K562 (cell line): Measurements from ENCODE around the gene ADAR. TPM values are rescaled to one million over a fixed set of nuclear protein-coding genes. Genes with fewer than 3 reads are reported as not detected.

Source experiments
- CEBPZ ChIP-seq: fragments of 150-350 bp; IDR thresholded peaks from 2 replicates; pipeline ENCODE4 v1.6.1; 2014; ENCODE audit warnings: low read depth, mild to moderate bottlenecking, low read length, borderline replicate concordance
- HNRNPUL1 ChIP-seq: fragments of 200-400 bp; formaldehyde crosslinking; IDR thresholded peaks from 2 replicates; pipeline ENCODE4 v1.6.1; 2017; ENCODE audit warnings: low read length
- KAT7 ChIP-seq: sonication (generic); formaldehyde crosslinking; IDR thresholded peaks from 2 replicates; pipeline ENCODE4 v1.8.0; 2022; ENCODE audit warnings: missing genetic modification reagents, mild to moderate bottlenecking, borderline replicate concordance
- KDM4B ChIP-seq, 2 experiments: fragments of 450-650 bp in 1 of 2; sonication (generic) in 1 of 2; IDR thresholded peaks; 2 replicates each; pipeline ENCODE4 v1.6.1; 2016 to 2017; ENCODE audit warnings: borderline replicate concordance in 2 of 2, antibody characterized with exemption in 1 of 2, low read depth in 1 of 2, mild to moderate bottlenecking in 1 of 2
- KDM5B ChIP-seq: fragments of 200-600 bp; sonication (generic); IDR thresholded peaks from 2 replicates; pipeline ENCODE4 v1.6.1; 2012; ENCODE audit warnings: low read depth, mild to moderate bottlenecking, moderate library complexity, low read length, control low read depth, inconsistent platforms; ENCODE audit not compliant: insufficient replicate concordance
- MAFF ChIP-seq: IDR thresholded peaks from 2 replicates; pipeline ENCODE4 v1.6.1; 2012; ENCODE audit warnings: low read length, improper control_type of control experiment
- MCM5 ChIP-seq: fragments of 450-650 bp; IDR thresholded peaks from 2 replicates; pipeline ENCODE4 v1.6.1; 2016; ENCODE audit warnings: low read depth
- NCOA1 ChIP-seq: fragments of 450-650 bp; IDR thresholded peaks from 2 replicates; pipeline ENCODE4 v1.6.1; 2016; ENCODE audit warnings: low read depth
- NFE2L1 ChIP-seq: fragments of 450-650 bp; IDR thresholded peaks from 2 replicates; pipeline ENCODE4 v1.6.1; 2016; ENCODE audit warnings: missing genetic modification characterization, low read depth, mild to moderate bottlenecking, missing compliant biosample characterization, moderate library complexity, borderline replicate concordance
- NFXL1 ChIP-seq: fragments of 450-650 bp; formaldehyde crosslinking; IDR thresholded peaks from 2 replicates; pipeline ENCODE4 v1.4.0; 2021; ENCODE audit warnings: mild to moderate bottlenecking
- RCOR1 ChIP-seq, 2 experiments: IDR thresholded peaks; 2 replicates each; pipeline ENCODE4 v1.6.1; 2012; ENCODE audit warnings: low read depth in 2 of 2, low read length in 2 of 2, borderline replicate concordance in 1 of 2, improper control_type of control experiment in 1 of 2
- TAF15 ChIP-seq: fragments of 200-400 bp; formaldehyde crosslinking; IDR thresholded peaks from 2 replicates; pipeline ENCODE4 v1.6.1; 2017; ENCODE audit warnings: mild to moderate bottlenecking, low read depth, low read length, moderate library complexity
- ZNF668 ChIP-seq: fragments of 250-450 bp; sonication (Bioruptor Pico); IDR thresholded peaks from 2 replicates; pipeline ENCODE4 v1.8.0; 2022; ENCODE audit warnings: mild to moderate bottlenecking, inconsistent platforms
- ZNF740 ChIP-seq, 3 experiments: fragments of 200-800 bp in 1 of 3; sonication (Bioruptor generic) in 1 of 3; sonication (generic) in 1 of 3; formaldehyde crosslinking in 1 of 3; IDR thresholded peaks; 2 replicates each; pipeline versions ENCODE4 v1.6.1 to v1.8.0; 2016 to 2022; ENCODE audit warnings: mild to moderate bottlenecking in 2 of 3, missing compliant biosample characterization in 2 of 3, missing genetic modification characterization in 2 of 3, missing genetic modification reagents in 1 of 3
- ZNF764 ChIP-seq: fragments of 250-450 bp; sonication (Bioruptor Pico); IDR thresholded peaks from 2 replicates; pipeline ENCODE4 v1.4.0; 2020; ENCODE audit warnings: low read depth, mild to moderate bottlenecking, moderate library complexity
- polyA plus RNA-seq, 8 experiments: library from polyadenylated mRNA; depleted of rRNA in 4 of 8; stranded (reverse) in 5 of 8; unstranded in 3 of 8; fragments of >200 nt; fragmentation: Nextera tagmentation in 2 of 8; fragmentation: Illumina TruSeq in 1 of 8; extraction: Ambion mirVana in 2 of 8; extraction: Trizol in 1 of 8; gene quantifications; 2 replicates each; pipeline versions ENCODE4 v1.2.1 to v1.2.3, GENCODE V29; 2011 to 2014; ENCODE audit warnings: inconsistent platforms in 1 of 8, missing spikeins in 1 of 8
- total RNA-seq, 7 experiments: library from RNA; depleted of rRNA in 6 of 7; stranded (reverse); fragments of >200 nt in 6 of 7; fragmentation: Illumina TruSeq in 2 of 7; extraction: Trizol in 2 of 7; gene quantifications; 2 replicates each; pipeline versions ENCODE4 v1.2.1 to v1.2.3, GENCODE V29; 2011 to 2021; ENCODE audit warnings: low replicate concordance in 1 of 7
- TF ChIP-seq, protein P1 (sequence below): fragments of 450-650 bp; IDR thresholded peaks from 2 replicates; pipeline ENCODE4 v1.6.1; 2018; ENCODE audit not compliant: partially characterized antibody

Gene ADAR
- total and polyA plus RNA-seq, 9 of the 15 experiments (the other 6 are each of a cell fraction or from before 2014, with no cell fraction given): 30.1 to 123 (median 60.2) TPM

- TF ChIP-seq ZNF740 (CRISPR knock-in tag; IDR thresholded peaks at IDR 0.05): no peak
- no peak for TF ChIP-seq ZNF740 (tag; IDR thresholded peaks at IDR 0.05)
- TF ChIP-seq NCOA1: no peak
- no peak for TF ChIP-seq ZNF668 (CRISPR knock-in tag)
- no peak for TF ChIP-seq RCOR1 (IDR thresholded peaks at IDR 0.05; ENCODE audit: borderline replicate concordance in 1 of 2, low read depth in 2 of 2, low read length in 2 of 2)
- TF ChIP-seq, protein P1, sequence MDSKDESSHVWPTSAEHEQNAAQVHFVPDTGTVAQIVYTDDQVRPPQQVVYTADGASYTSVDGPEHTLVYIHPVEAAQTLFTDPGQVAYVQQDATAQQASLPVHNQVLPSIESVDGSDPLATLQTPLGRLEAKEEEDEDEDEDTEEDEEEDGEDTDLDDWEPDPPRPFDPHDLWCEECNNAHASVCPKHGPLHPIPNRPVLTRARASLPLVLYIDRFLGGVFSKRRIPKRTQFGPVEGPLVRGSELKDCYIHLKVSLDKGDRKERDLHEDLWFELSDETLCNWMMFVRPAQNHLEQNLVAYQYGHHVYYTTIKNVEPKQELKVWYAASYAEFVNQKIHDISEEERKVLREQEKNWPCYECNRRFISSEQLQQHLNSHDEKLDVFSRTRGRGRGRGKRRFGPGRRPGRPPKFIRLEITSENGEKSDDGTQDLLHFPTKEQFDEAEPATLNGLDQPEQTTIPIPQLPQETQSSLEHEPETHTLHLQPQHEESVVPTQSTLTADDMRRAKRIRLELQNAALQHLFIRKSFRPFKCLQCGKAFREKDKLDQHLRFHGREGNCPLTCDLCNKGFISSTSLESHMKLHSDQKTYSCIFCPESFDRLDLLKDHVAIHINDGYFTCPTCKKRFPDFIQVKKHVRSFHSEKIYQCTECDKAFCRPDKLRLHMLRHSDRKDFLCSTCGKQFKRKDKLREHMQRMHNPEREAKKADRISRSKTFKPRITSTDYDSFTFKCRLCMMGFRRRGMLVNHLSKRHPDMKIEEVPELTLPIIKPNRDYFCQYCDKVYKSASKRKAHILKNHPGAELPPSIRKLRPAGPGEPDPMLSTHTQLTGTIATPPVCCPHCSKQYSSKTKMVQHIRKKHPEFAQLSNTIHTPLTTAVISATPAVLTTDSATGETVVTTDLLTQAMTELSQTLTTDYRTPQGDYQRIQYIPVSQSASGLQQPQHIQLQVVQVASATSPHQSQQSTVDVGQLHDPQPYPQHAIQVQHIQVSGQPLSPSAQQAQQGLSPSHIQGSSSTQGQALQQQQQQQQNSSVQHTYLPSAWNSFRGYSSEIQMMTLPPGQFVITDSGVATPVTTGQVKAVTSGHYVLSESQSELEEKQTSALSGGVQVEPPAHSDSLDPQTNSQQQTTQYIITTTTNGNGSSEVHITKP: no peak
- TF ChIP-seq KDM4B (IDR thresholded peaks at IDR 0.05; ENCODE audit: borderline replicate concordance in 2 of 2, low read depth in 1 of 2): no peak
- TF ChIP-seq MAFF: no peak
- TF ChIP-seq NFE2L1 (tag): no peak
- TF ChIP-seq TAF15: no peak
- TF ChIP-seq KAT7 (CRISPR knock-in tag): no peak
- TF ChIP-seq NFXL1 (CRISPR knock-in tag): no peak
- no peak for TF ChIP-seq MCM5
- no peak for TF ChIP-seq HNRNPUL1
- no peak for TF ChIP-seq ZNF764 (CRISPR knock-in tag)
- TF ChIP-seq KDM5B: no peak
- TF ChIP-seq CEBPZ: no peak
Measured at GRCh38 chr1:154622503-154623039, 14.6 kb upstream of the ADAR start (continued).
